Measurements from ENCODE around the gene IFNG-AS1. TPM values are rescaled to one million over a fixed set of nuclear protein-coding genes. Genes with fewer than 3 reads are reported as not detected.

Gene IFNG-AS1
- total and polyA plus RNA-seq, 12 donors = 0.13 to 1.7 (median 0.46) TPM; not detected in 4

DNA sequence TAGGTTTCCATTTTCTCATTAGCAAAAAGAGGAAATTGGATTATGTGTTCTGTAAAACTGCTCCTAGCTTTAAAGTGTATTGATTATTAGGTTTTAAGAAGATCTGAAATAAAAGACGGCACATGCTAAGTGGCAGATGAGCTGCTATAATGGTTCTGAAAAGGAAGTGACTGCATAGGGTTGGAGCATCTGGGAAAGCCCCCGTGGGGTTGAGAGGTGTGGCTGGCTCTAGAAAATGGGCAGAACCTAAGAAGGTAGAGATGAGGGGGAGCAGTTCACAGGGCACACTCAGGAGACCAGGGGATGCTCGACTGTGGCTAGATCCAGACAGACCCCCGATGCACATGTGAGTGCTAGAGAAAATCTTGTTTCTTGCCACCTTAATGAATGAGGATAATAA, 1.9 kb downstream of the IFNG-AS1 start:
- H3K27me3 ChIP-seq = peaks cover 0 to 7% (median 0%) of the 10 kb centered on the region in 7 donors
- ATAC-seq (no peak), DNase-seq (no peak)
- H3K4me3 ChIP-seq = peak overlapping the region in 1 of 10 donors; percentile 1
- no peaks in the 10 kb centered on the region for H3K4me1 ChIP-seq
- H3K36me3 ChIP-seq = no peaks in the 10 kb centered on the region
- 78 to 79% methylated on average over 4 of the region's 4 CpGs for WGBS, 2 donors
- TF ChIP-seq, protein P1, sequence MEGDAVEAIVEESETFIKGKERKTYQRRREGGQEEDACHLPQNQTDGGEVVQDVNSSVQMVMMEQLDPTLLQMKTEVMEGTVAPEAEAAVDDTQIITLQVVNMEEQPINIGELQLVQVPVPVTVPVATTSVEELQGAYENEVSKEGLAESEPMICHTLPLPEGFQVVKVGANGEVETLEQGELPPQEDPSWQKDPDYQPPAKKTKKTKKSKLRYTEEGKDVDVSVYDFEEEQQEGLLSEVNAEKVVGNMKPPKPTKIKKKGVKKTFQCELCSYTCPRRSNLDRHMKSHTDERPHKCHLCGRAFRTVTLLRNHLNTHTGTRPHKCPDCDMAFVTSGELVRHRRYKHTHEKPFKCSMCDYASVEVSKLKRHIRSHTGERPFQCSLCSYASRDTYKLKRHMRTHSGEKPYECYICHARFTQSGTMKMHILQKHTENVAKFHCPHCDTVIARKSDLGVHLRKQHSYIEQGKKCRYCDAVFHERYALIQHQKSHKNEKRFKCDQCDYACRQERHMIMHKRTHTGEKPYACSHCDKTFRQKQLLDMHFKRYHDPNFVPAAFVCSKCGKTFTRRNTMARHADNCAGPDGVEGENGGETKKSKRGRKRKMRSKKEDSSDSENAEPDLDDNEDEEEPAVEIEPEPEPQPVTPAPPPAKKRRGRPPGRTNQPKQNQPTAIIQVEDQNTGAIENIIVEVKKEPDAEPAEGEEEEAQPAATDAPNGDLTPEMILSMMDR (IDR thresholded peaks at IDR 0.05) = no peak
- no peak overlapping the region for H3K27ac ChIP-seq
- H3K9me3 ChIP-seq = no peaks in the 10 kb centered on the region
- intact Hi-C loops (cut with DNase I) = no loop called here

DNA sequence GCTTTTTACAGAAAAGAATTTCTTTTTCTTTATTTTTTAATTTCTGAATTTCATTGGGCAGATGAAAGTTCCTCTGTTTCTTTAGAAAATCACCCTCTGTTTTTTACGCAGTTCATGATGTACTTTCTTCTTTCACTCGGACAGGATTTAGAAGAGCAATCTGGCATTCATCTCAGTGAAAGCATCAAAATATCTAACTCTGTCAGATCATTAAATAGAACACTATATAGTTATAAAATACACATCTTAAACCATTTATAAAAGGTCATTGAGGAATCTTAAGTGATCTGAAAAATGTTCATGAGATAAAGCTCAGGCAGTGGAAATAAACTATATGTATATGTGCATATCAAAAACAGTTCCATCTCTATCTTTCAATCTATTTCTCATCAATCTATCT, 3.9 kb downstream of the IFNG-AS1 start:
- H3K4me3 ChIP-seq = no peak overlapping the region
- TF ChIP-seq, protein P1 (IDR thresholded peaks at IDR 0.05) = no peak
- WGBS, 2 donors = 80 to 89% methylated on average over 2 of the region's 2 CpGs
- H3K9me3 ChIP-seq = no peaks in the 10 kb centered on the region
- ATAC-seq = no peak
- peaks cover 0 to 7% (median 0%) of the 10 kb centered on the region in 7 donors for H3K27me3 ChIP-seq
- no peak for DNase-seq
- no peaks in the 10 kb centered on the region for H3K4me1 ChIP-seq
- no peaks in the 10 kb centered on the region for H3K36me3 ChIP-seq
- intact Hi-C loops (cut with DNase I) = no loop called here
- no peak overlapping the region for H3K27ac ChIP-seq

DNA sequence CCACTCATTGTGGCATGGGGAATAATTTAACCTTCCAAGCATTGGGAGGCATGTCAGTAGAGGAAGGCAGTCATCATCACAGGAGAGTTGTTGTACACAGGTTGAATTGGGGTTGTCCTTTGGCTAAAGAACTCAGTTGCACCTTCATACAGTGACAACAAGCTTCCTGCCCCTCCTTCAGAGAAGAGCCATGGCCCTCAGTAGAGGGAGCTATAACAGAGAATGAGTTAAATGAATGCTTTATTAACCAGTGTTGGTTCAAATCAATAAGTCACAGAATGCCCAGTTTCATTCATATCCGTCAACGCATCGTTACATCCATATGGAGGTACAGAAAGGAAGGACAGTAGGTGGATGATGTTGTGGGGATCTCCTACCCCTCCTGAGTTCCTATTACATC, 4.8 kb downstream of the IFNG-AS1 start:
- Histone ChIP-seq H3K4me3 (no peak overlapping the region), H3K27ac (no peak overlapping the region), H3K4me1 (no peaks in the 10 kb centered on the region), H3K9me3 (no peaks in the 10 kb centered on the region), H3K36me3 (no peaks in the 10 kb centered on the region), H3K27me3 (peaks cover 0 to 7% (median 0%) of the 10 kb centered on the region in 7 donors)
- TF ChIP-seq, protein P1 (IDR thresholded peaks at IDR 0.05) = no peak
- DNase-seq = no peak
- no peak for ATAC-seq
- intact Hi-C loops (cut with DNase I) = no loop called here
- 83 to 97% methylated on average over 3 of the region's 3 CpGs for WGBS, 2 donors

DNA sequence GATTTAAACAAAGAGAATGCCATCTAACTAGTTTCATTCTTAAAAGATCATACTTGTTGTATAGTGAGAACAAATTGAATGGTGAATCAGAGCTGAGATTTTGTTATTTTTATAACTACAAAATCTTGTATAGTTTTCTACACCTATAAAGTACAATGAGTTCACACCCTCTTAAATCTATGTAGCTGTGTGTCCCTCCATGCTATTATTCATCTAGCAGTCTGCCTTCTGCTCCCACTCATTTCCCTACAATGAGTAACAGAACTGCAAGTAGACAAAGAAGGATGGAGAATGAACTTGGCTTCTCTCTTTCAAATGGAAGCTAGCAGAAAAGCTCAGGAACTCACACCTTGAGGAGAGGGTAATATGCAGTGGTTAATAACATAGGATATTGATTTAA, 7.1 kb downstream of the IFNG-AS1 start:
- intact Hi-C loops (cut with DNase I) = no loop called here
- TF ChIP-seq, protein P1 (IDR thresholded peaks at IDR 0.05) = no peak
- Histone ChIP-seq H3K4me3 (no peak overlapping the region), H3K9me3 (no peaks in the 10 kb centered on the region), H3K27ac (no peak overlapping the region), H3K36me3 (no peaks in the 10 kb centered on the region), H3K27me3 (peaks cover 0 to 7% (median 0%) of the 10 kb centered on the region in 7 donors), H3K4me1 (no peaks in the 10 kb centered on the region)
- ATAC-seq = no peak
- no peak for DNase-seq

DNA sequence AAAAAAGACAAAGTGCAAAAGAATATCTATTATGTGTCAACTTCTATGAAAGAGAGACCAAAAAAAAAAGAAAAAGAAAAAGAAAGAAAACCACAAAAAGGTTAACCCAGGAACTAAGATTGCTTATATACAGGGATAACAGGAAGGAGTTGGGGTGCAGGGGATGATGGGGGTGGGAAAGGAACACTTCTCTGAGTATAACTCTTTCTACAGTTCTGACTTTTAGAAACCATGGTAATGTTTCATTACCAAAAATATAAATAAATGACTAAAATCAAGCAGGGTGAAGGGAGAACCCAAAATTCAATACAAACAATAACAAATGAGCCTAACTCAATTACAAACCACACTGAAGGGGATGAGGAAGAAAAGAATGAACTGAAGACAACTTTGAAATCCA, 9.1 kb downstream of the IFNG-AS1 start:
- Histone ChIP-seq H3K27me3 (peaks cover 0 to 7% (median 0%) of the 10 kb centered on the region in 7 donors), H3K27ac (no peak overlapping the region), H3K4me1 (no peaks in the 10 kb centered on the region), H3K9me3 (no peaks in the 10 kb centered on the region), H3K36me3 (no peaks in the 10 kb centered on the region), H3K4me3 (no peak overlapping the region)
- intact Hi-C loops (cut with DNase I) = no loop called here
- TF ChIP-seq, protein P1 (IDR thresholded peaks at IDR 0.05) = no peak
- ATAC-seq = no peak
- no peak for DNase-seq

All from heart right ventricle (tissue), 16 donors.